CD4-positive, alpha-beta memory T cell (primary cell): Measurements from ENCODE around the gene IRS1. TPM values are rescaled to one million over a fixed set of nuclear protein-coding genes. Genes with fewer than 3 reads are reported as not detected.

Source experiments
- CTCF ChIA-PET: fragments of 350-600 bp; sonication (Branson Sonifier 250); formaldehyde crosslinking; loops from one replicate; lab custom pipeline; 2021; ENCODE audit warnings: inconsistent platforms; ENCODE audit not compliant: partially characterized antibody; lab: Charles Lee
- POLR2A ChIA-PET: fragments of 350-600 bp; sonication (Branson Sonifier 250); formaldehyde crosslinking; loops from one replicate; lab custom pipeline; 2021; ENCODE audit not compliant: partially characterized antibody; lab: Charles Lee
- DNase-seq, 5 donors: peaks; one replicate each; pipeline versions ENCODE4 v3.0.0 to v3.0.0-alpha.2; 2020 to 2022; ENCODE audit warnings: mixed read lengths in 1 of 5
- H3K27ac ChIP-seq: one replicate; pipeline ENCODE4 v1.7.0; 2013; ENCODE audit warnings: low read depth, low read length
- H3K27me3 ChIP-seq: 2 replicates; pipeline ENCODE4 v1.7.0; 2013; ENCODE audit warnings: mild to moderate bottlenecking, low read length, moderate library complexity; ENCODE audit not compliant: insufficient read depth
- H3K36me3 ChIP-seq: 2 replicates; pipeline ENCODE4 v1.7.0; 2013; ENCODE audit warnings: mild to moderate bottlenecking, low read length, moderate library complexity; ENCODE audit not compliant: insufficient read depth
- H3K4me1 ChIP-seq: 2 replicates; pipeline ENCODE4 v1.7.0; 2013; ENCODE audit warnings: mild to moderate bottlenecking, low read length, moderate library complexity; ENCODE audit not compliant: insufficient read depth
- H3K4me3 ChIP-seq, 2 donors: one replicate each; pipeline ENCODE4 v1.7.0; 2013; ENCODE audit warnings: low read length in 2 of 2, mild to moderate bottlenecking in 1 of 2
- H3K9me3 ChIP-seq, 2 donors: one replicate each; pipeline ENCODE4 v1.7.0; 2013; ENCODE audit warnings: low read length in 2 of 2, control low read depth in 1 of 2; ENCODE audit not compliant: control insufficient read depth in 1 of 2
- H3K27ac Mint-ChIP-seq, 7 donors: one replicate each; pipeline ENCODE4 v1.8.0; 2020 to 2021; ENCODE audit warnings: mixed read lengths in 7 of 7, mild to moderate bottlenecking in 6 of 7, inconsistent platforms in 3 of 7, moderate library complexity in 3 of 7
- H3K27me3 Mint-ChIP-seq, 2 donors: one replicate each; pipeline ENCODE4 v1.8.0; 2020 to 2021; ENCODE audit warnings: mixed read lengths in 2 of 2
- H3K36me3 Mint-ChIP-seq, 2 donors: one replicate each; pipeline ENCODE4 v1.8.0; 2020 to 2021; ENCODE audit warnings: mixed read lengths in 2 of 2, inconsistent platforms in 1 of 2, mild to moderate bottlenecking in 1 of 2
- H3K4me1 Mint-ChIP-seq, 4 donors: one replicate each; pipeline ENCODE4 v1.8.0; 2020 to 2021; ENCODE audit warnings: mixed read lengths in 4 of 4, mild to moderate bottlenecking in 1 of 4
- H3K4me3 Mint-ChIP-seq, 8 donors: one replicate each; pipeline ENCODE4 v1.8.0; 2020 to 2021; ENCODE audit warnings: mixed read lengths in 8 of 8, mild to moderate bottlenecking in 7 of 8, moderate library complexity in 6 of 8, inconsistent platforms in 3 of 8
- H3K9me3 Mint-ChIP-seq, 8 donors: one replicate each; pipeline ENCODE4 v1.8.0; 2020 to 2021; ENCODE audit warnings: mixed read lengths in 8 of 8, mild to moderate bottlenecking in 5 of 8, inconsistent platforms in 3 of 8, moderate library complexity in 1 of 8
- intact Hi-C: fragments of 100-400 bp; cut with micrococcal nuclease; formaldehyde crosslinking; loops from one replicate; pipeline ENCODE4 v1.15.1; 2023
- polyA plus RNA-seq, 2 donors: library from polyadenylated mRNA; unstranded; fragments of 300-500 nt; fragmentation: Illumina TruSeq; gene quantifications; one replicate each; pipeline ENCODE4 v1.2.3, GENCODE V29; 2021
- total RNA-seq, 2 experiments: library from RNA; stranded (reverse); gene quantifications; one replicate each; pipeline ENCODE4 v1.2.3, GENCODE V29; 2021

IRS1 gene
- total and polyA plus RNA-seq, 4 experiments from 2014 or later = 0.02 to 2.4 (median 1.1) TPM

DNA sequence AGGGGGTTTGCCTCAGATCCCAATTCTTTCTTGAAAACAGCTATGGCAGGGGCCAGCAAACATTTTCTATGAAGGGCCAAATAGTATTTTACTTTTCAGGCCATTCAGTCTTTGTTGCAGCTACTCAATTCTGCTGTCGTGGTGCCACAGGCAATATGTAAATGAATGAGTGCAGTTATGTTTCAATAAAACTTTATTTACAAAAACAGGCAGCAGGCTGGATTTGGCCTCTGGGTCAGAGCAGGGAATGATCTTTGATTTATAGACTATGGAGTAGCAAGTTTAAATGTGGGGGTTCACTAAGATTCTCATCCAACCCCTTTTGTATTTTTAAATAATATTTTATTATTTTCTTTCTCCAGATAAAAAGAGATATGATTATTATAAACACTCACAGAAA lies 72.4 kb downstream of the IRS1 start:
- Mint-ChIP-seq H3K9me3 (no peaks in the 10 kb centered on the region), H3K27me3 (peaks cover 10 to 15% of the 10 kb centered on the region in 2 donors), H3K27ac (no peak overlapping the region), H3K36me3 (no peaks in the 10 kb centered on the region), H3K4me1 (peaks cover 0 to 5% (median 2%) of the 10 kb centered on the region in 4 donors), H3K4me3 (no peak overlapping the region)
- H3K4me1 ChIP-seq = no peaks in the 10 kb centered on the region
- intact Hi-C loops = no loop called here
- CTCF ChIA-PET = no interaction called here
- H3K4me3 ChIP-seq = no peak overlapping the region
- no peaks in the 10 kb centered on the region for H3K27me3 ChIP-seq
- no peak for DNase-seq
- POLR2A ChIA-PET = no interaction called here
- no peaks in the 10 kb centered on the region for H3K36me3 ChIP-seq
- no peaks in the 10 kb centered on the region for H3K9me3 ChIP-seq
- no peak overlapping the region for H3K27ac ChIP-seq

DNA sequence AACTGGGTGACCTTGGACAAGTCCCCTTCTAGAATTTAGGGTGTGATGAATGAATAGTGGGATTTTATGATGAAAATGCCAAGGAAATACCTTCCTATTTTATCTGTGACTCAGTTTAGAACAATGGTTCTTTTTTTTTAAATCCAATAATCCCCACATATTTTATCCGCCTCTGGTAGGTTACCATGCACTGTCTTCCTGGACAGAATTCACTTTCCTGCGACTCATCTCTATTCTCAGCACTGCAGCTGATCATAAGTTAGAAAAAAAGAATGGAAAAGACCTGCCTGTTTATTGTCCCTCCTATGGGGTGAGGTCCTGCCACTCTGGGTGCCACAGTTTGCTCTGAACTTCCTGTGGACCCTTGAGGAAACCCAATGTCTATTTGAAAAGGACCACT lies 73.1 kb downstream of the IRS1 start:
- CTCF ChIA-PET = no interaction called here
- POLR2A ChIA-PET = no interaction called here
- peaks cover 0 to 5% (median 2%) of the 10 kb centered on the region in 4 donors for H3K4me1 Mint-ChIP-seq

DNA sequence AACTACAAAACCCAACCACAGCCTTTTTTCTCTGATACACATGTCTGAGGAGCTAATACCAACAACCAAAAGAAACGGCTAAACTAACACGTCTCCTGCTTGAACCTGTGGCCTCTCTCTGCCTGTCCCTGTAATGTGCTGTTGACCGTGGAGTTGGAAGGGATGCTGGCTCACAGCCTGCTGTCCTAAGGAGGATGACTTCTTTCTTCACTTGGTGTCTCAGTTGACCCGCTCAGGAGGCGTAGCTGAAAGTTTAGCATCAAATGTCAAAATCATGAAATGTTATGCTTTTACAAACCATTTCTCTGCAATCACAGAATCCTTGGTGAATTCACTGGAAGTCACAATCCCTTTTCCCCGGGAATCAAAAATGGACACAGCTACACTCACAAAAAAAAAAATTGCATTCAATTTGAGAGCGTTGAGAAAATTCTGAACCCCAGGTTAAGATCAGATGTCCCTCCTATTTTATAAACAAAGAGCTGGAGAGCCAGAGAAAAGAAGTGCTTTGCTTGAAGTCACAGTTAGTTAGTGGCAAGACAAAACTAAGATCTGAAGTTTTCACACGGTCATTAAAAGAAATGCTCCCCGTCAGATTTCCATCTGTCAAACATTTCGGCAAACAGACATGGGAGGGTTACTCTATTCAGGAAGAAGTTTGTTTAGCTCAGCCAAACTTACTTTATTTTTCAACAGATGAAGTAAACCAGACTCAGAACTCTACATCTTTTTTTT lies 74.3 kb downstream of the IRS1 start:
- DNase-seq = no peak
- Mint-ChIP-seq H3K4me3 (no peak overlapping the region), H3K9me3 (no peaks in the 10 kb centered on the region), H3K4me1 (peaks cover 0 to 5% (median 2%) of the 10 kb centered on the region in 4 donors), H3K36me3 (no peaks in the 10 kb centered on the region), H3K27me3 (peaks cover 18 to 22% of the 10 kb centered on the region in 2 donors), H3K27ac (no peak overlapping the region)
- no peak overlapping the region for H3K4me3 ChIP-seq
- POLR2A ChIA-PET = interaction anchor here (0.6 kb wide), 1 partner anchor 37 kb away, joined by 3 read pairs; no protein-coding TSS in a partner anchor
- H3K27ac ChIP-seq = no peak overlapping the region
- H3K36me3 ChIP-seq = no peaks in the 10 kb centered on the region
- CTCF ChIA-PET = no interaction called here
- intact Hi-C loops = no loop called here
- no peaks in the 10 kb centered on the region for H3K27me3 ChIP-seq
- no peaks in the 10 kb centered on the region for H3K4me1 ChIP-seq
- no peaks in the 10 kb centered on the region for H3K9me3 ChIP-seq

More for the DNA sequence above, 73.1 kb downstream of the IRS1 start:
- Histone ChIP-seq H3K9me3 (no peaks in the 10 kb centered on the region), H3K27me3 (no peaks in the 10 kb centered on the region), H3K4me3 (no peak overlapping the region), H3K27ac (no peak overlapping the region), H3K4me1 (no peaks in the 10 kb centered on the region), H3K36me3 (no peaks in the 10 kb centered on the region)
- H3K36me3 Mint-ChIP-seq = no peaks in the 10 kb centered on the region
- H3K4me3 Mint-ChIP-seq = no peak overlapping the region
- H3K27ac Mint-ChIP-seq = no peak overlapping the region
- H3K9me3 Mint-ChIP-seq = no peaks in the 10 kb centered on the region
- no peak for DNase-seq
- intact Hi-C loops = no loop called here
- H3K27me3 Mint-ChIP-seq = peaks cover 11 to 15% of the 10 kb centered on the region in 2 donors

DNA sequence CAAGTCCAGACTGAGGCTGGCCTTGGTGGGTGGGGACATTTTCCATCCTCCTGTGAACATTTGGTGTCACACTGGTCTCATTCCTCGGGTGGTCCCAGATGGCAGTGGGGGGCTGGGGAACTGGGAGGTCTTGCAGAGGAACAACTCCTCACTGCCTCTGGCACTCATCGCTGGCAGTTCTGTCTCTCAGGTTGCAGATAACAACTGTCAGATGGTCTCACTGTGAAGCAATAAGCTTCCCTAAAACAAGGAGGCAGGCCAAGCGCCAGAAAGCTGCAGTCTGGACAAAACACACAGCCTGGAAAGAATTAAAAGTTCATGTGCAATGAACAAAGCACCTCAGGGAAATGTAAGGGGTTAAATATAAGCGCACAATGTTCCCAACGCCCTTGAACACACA lies 78.1 kb downstream of the IRS1 start:
- Mint-ChIP-seq H3K36me3 (no peaks in the 10 kb centered on the region), H3K4me1 (peaks cover 0 to 5% (median 2%) of the 10 kb centered on the region in 4 donors), H3K27ac (peak overlapping the region in 1 of 7 donors; percentile 23), H3K4me3 (no peak overlapping the region), H3K27me3 (peaks cover 18 to 24% of the 10 kb centered on the region in 2 donors), H3K9me3 (no peaks in the 10 kb centered on the region)
- H3K36me3 ChIP-seq = no peaks in the 10 kb centered on the region
- H3K9me3 ChIP-seq = no peaks in the 10 kb centered on the region
- intact Hi-C loops = no loop called here
- H3K27me3 ChIP-seq = no peaks in the 10 kb centered on the region
- no peaks in the 10 kb centered on the region for H3K4me1 ChIP-seq
- DNase-seq = no peak
- ChIA-PET CTCF (no interaction called here), POLR2A (no interaction called here)
- H3K27ac ChIP-seq = no peak overlapping the region
- no peak overlapping the region for H3K4me3 ChIP-seq

DNA sequence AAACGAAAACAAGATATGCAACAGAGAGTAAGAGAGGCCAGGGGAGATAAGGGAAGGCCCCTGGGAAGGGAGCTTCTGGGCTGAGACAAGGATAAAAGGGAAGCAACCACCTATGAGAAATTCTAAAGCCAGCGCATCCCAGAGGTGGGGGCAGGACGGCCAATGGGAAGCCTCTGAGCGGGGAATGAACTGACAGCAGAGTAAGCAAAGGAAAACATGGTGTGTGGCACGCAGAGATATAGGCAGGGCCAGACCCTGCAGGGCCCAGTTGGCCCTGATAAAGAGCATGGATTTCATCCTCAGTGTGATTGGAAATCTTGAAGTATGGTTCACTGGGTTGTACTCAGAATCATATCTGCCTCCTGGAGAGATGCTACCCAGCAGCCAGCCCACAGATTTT lies 78.7 kb downstream of the IRS1 start:
- Histone ChIP-seq H3K9me3 (no peaks in the 10 kb centered on the region), H3K36me3 (no peaks in the 10 kb centered on the region), H3K27ac (no peak overlapping the region), H3K27me3 (no peaks in the 10 kb centered on the region), H3K4me3 (no peak overlapping the region), H3K4me1 (no peaks in the 10 kb centered on the region)
- H3K36me3 Mint-ChIP-seq = no peaks in the 10 kb centered on the region
- no peak for DNase-seq
- H3K4me3 Mint-ChIP-seq = no peak overlapping the region
- ChIA-PET POLR2A (no interaction called here), CTCF (no interaction called here)
- H3K27ac Mint-ChIP-seq = no peak overlapping the region
- H3K4me1 Mint-ChIP-seq = peaks cover 0 to 4% (median 2%) of the 10 kb centered on the region in 4 donors
- H3K27me3 Mint-ChIP-seq = peaks cover 18 to 23% of the 10 kb centered on the region in 2 donors
- intact Hi-C loops = no loop called here
- no peaks in the 10 kb centered on the region for H3K9me3 Mint-ChIP-seq

DNA sequence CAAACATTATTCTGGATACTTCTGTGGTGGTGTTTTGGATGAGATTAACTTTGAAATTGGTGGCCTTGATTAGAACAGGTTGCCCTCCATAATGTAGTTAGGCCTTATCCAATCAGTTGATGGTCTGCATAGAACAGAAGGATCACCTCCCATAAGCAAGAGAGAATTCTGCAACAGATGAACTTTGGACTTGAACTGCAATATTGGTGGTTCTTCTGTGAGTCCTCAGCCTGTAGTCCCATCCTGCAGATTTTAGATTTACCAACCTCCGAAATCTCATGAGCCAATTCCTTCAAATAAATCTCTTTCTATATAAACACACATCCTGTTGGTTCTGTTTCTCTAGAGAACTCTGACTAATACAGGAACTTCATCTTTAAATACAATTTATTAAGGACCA lies 81.9 kb downstream of the IRS1 start:
- H3K27me3 ChIP-seq = no peaks in the 10 kb centered on the region
- POLR2A ChIA-PET = no interaction called here
- Mint-ChIP-seq H3K9me3 (peaks cover 0 to 2% (median 0%) of the 10 kb centered on the region in 8 donors), H3K4me3 (no peak overlapping the region), H3K4me1 (peaks cover 0 to 4% (median 0%) of the 10 kb centered on the region in 4 donors), H3K27ac (no peak overlapping the region), H3K36me3 (no peaks in the 10 kb centered on the region), H3K27me3 (peaks cover 11 to 18% of the 10 kb centered on the region in 2 donors)
- CTCF ChIA-PET = no interaction called here
- intact Hi-C loops = no loop called here
- H3K4me1 ChIP-seq = no peaks in the 10 kb centered on the region
- no peak for DNase-seq
- H3K36me3 ChIP-seq = no peaks in the 10 kb centered on the region
- no peaks in the 10 kb centered on the region for H3K9me3 ChIP-seq
- no peak overlapping the region for H3K27ac ChIP-seq
- no peak overlapping the region for H3K4me3 ChIP-seq

DNA sequence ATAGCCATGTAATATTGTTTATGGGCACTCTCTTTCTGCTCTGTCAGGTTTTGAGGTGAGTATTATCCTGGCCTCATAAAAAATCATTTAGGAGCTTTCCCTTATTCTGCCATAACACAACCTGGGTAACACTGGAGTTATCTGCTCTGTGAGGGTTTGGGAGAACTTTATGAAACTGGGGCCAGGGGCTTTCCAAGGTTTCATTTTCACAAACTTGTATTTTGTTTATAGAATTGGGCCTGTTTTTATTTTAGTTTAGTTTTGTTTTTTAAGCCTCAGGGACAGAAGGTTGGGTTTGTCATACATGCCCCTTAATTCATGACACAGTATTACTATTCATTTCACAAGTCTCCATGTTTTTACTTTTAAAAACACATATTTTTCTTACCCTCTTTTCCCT lies 83.5 kb downstream of the IRS1 start:
- intact Hi-C loops = no loop called here
- H3K27me3 Mint-ChIP-seq = peaks cover 11 to 15% of the 10 kb centered on the region in 2 donors

More for the DNA sequence above, 83.5 kb downstream of the IRS1 start:
- CTCF ChIA-PET = no interaction called here
- H3K36me3 Mint-ChIP-seq = no peaks in the 10 kb centered on the region
- H3K4me1 Mint-ChIP-seq = peaks cover 0 to 4% (median 0%) of the 10 kb centered on the region in 4 donors
- POLR2A ChIA-PET = no interaction called here
- no peak overlapping the region for H3K4me3 Mint-ChIP-seq
- DNase-seq = no peak
- H3K27me3 ChIP-seq = no peaks in the 10 kb centered on the region
- H3K4me1 ChIP-seq = no peaks in the 10 kb centered on the region
- no peaks in the 10 kb centered on the region for H3K36me3 ChIP-seq
- H3K27ac Mint-ChIP-seq = no peak overlapping the region
- H3K27ac ChIP-seq = no peak overlapping the region
- no peaks in the 10 kb centered on the region for H3K9me3 ChIP-seq
- H3K4me3 ChIP-seq = no peak overlapping the region
- H3K9me3 Mint-ChIP-seq = peaks cover 0 to 2% (median 0%) of the 10 kb centered on the region in 8 donors
